K562 (cell line): ENCODE results near the gene NLGN4Y. TPM values are rescaled to one million over a fixed set of nuclear protein-coding genes. Genes with fewer than 3 reads are reported as not detected.

ENCODE experiments used
- ATAC-seq: fragments of 200-7000 bp; cut with Tn5 transposase; 3 replicates; pipeline ENCODE4 v1.9.1; 2020; ENCODE audit warnings: moderate library complexity
- BruUV-seq: library from RNA; stranded (reverse); fragments of 400-500 nt; replicated peaks from 2 replicates; lab custom pipeline; 2021; lab: Mats Ljungman, UMichigan
- CTCF ChIA-PET: fragments of 300-600 bp; formaldehyde crosslinking; extraction: SDS; loops from one replicate; lab custom pipeline; 2021; ENCODE audit warnings: low intra/inter-chr PET ratio; lab: Yijun Ruan, JAX
- POLR2A ChIA-PET: fragments of 300-600, 350-650 bp; sonication (Branson Sonifier 250); formaldehyde crosslinking; extraction: SDS; loops from one replicate; lab custom pipeline; 2021; ENCODE audit warnings: antibody characterized with exemption, inconsistent platforms; lab: Yijun Ruan, JAX
- DNase-seq, 4 experiments: peaks; one replicate each; pipeline versions ENCODE4 v3.0.0 to v3.0.0-alpha.2; 2011 to 2018; ENCODE audit warnings: low spot score in 3 of 4, mixed read lengths in 3 of 4; ENCODE audit errors: extremely low read depth in 1 of 4
- FAIRE-seq: peaks from 2 replicates; lab custom pipeline; 2011; peaks lifted over from hg19 to GRCh38; lab: Jason Lieb, UNC
- H2AFZ ChIP-seq: 2 replicates; pipeline ENCODE4 v1.6.0; 2011; ENCODE audit warnings: low read depth, low read length, control low read depth, inconsistent platforms
- H3K27ac ChIP-seq: fragments of 200-600 bp; 3 replicates; pipeline ENCODE4 v1.8.0; 2011; ENCODE audit warnings: low read depth, mild to moderate bottlenecking, control low read depth, inconsistent platforms, low read length, moderate library complexity, mixed read lengths; ENCODE audit errors: extremely low read depth
- H3K27me3 ChIP-seq, 2 experiments: fragments of 300-600 bp in 1 of 2; 2 replicates in 1 of 2; 3 replicates in 1 of 2; pipeline versions ENCODE4 v1.6.0 to v1.8.0; 2011; ENCODE audit warnings: inconsistent platforms in 2 of 2, low read length in 2 of 2, mild to moderate bottlenecking in 1 of 2, mixed read lengths in 1 of 2, moderate library complexity in 1 of 2; ENCODE audit not compliant: control insufficient read depth in 2 of 2, insufficient read depth in 2 of 2
- H3K36me3 ChIP-seq: fragments of 300-600 bp; 3 replicates; pipeline ENCODE4 v1.8.0; 2011; ENCODE audit warnings: mild to moderate bottlenecking, low read length, inconsistent platforms; ENCODE audit not compliant: control insufficient read depth, insufficient read depth
- H3K4me1 ChIP-seq, 2 experiments: fragments of 200-600 bp in 1 of 2; replicated peaks in 1 of 2; 2 replicates in 1 of 2; 3 replicates in 1 of 2; pipeline versions ENCODE4 v1.5.1 to v1.8.0; 2011; ENCODE audit warnings: inconsistent platforms in 2 of 2, low read length in 2 of 2, mild to moderate bottlenecking in 1 of 2, mixed read lengths in 1 of 2, moderate library complexity in 1 of 2; ENCODE audit not compliant: control insufficient read depth in 2 of 2, insufficient read depth in 2 of 2
- H3K4me2 ChIP-seq: 2 replicates; pipeline ENCODE4 v1.6.1; 2011; ENCODE audit warnings: low read length, control low read depth, inconsistent platforms, mixed read lengths; ENCODE audit not compliant: insufficient read depth
- H3K4me3 ChIP-seq: fragments of 200-600 bp; sonication (generic), shearing (Covaris generic); 2 replicates; pipeline ENCODE4 v1.5.1; 2016; ENCODE audit warnings: control low read depth, inconsistent platforms
- H3K79me2 ChIP-seq: fragments of 200-600 bp; 3 replicates; pipeline ENCODE4 v1.8.0; 2011; ENCODE audit warnings: low read length, inconsistent platforms; ENCODE audit not compliant: control insufficient read depth, insufficient read depth
- H3K9ac ChIP-seq, 2 experiments: 2 replicates each; pipeline versions ENCODE4 v1.6.0 to v1.6.1; 2011; ENCODE audit warnings: low read depth in 2 of 2, low read length in 2 of 2, control low read depth in 1 of 2, inconsistent platforms in 1 of 2, mild to moderate bottlenecking in 1 of 2, mixed read lengths in 1 of 2; ENCODE audit not compliant: insufficient read depth in 1 of 2
- H3K9me1 ChIP-seq: one replicate; pipeline ENCODE4 v1.6.0; 2011; ENCODE audit warnings: inconsistent platforms, mild to moderate bottlenecking, low read length, moderate library complexity; ENCODE audit not compliant: control insufficient read depth, insufficient read depth
- H3K9me3 ChIP-seq: replicated peaks from 2 replicates; pipeline ENCODE4 v1.5.1; 2011; ENCODE audit warnings: low read depth, low read length, inconsistent platforms; ENCODE audit not compliant: control insufficient read depth, insufficient read depth
- H4K20me1 ChIP-seq: replicated peaks from 2 replicates; pipeline ENCODE4 v1.6.1; 2011; ENCODE audit warnings: low read length, inconsistent platforms, mixed read lengths; ENCODE audit not compliant: control insufficient read depth, insufficient read depth
- CREBBP ChIP-seq: IDR thresholded peaks from one replicate; pipeline ENCODE4 v1.6.1; 2012; ENCODE audit warnings: low read depth, mild to moderate bottlenecking, control low read depth, inconsistent platforms, low read length
- CSDE1 ChIP-seq, 2 experiments: fragments of 450-650 bp; IDR thresholded peaks; 2 replicates each; pipeline ENCODE4 v1.6.1; 2016; ENCODE audit warnings: mild to moderate bottlenecking in 1 of 2
- HCFC1 ChIP-seq: IDR thresholded peaks from 2 replicates; pipeline ENCODE4 v1.6.1; 2012; ENCODE audit warnings: low read depth, low read length, improper control_type of control experiment
- MEIS2 ChIP-seq: fragments of 450-650 bp; IDR thresholded peaks from 2 replicates; pipeline ENCODE4 v1.6.1; 2014; ENCODE audit warnings: mild to moderate bottlenecking; ENCODE audit not compliant: partially characterized antibody
- POLR2G ChIP-seq: fragments of 200-400 bp; formaldehyde crosslinking; IDR thresholded peaks from 2 replicates; pipeline ENCODE4 v1.6.1; 2017; ENCODE audit warnings: low read depth, mild to moderate bottlenecking, antibody characterized with exemption, low read length, moderate library complexity
- RBFOX2 ChIP-seq: fragments of 200-400 bp; formaldehyde crosslinking; IDR thresholded peaks from 2 replicates; pipeline ENCODE4 v1.6.1; 2017; ENCODE audit warnings: low read depth, mild to moderate bottlenecking, low read length, moderate library complexity
- RBM34 ChIP-seq: fragments of 200-400 bp; formaldehyde crosslinking; IDR thresholded peaks from 2 replicates; pipeline ENCODE4 v1.6.1; 2018; ENCODE audit warnings: low read length, borderline replicate concordance; ENCODE audit not compliant: insufficient read depth
- RCOR1 ChIP-seq, 2 experiments: IDR thresholded peaks; 2 replicates each; pipeline ENCODE4 v1.6.1; 2012; ENCODE audit warnings: low read depth in 2 of 2, low read length in 2 of 2, borderline replicate concordance in 1 of 2, improper control_type of control experiment in 1 of 2
- SMARCB1 ChIP-seq: IDR thresholded peaks from 2 replicates; pipeline ENCODE4 v1.6.1; 2011; ENCODE audit warnings: improper control_type of control experiment, low read depth; ENCODE audit not compliant: insufficient read length
- STAT5A ChIP-seq: IDR thresholded peaks from 2 replicates; pipeline ENCODE4 v1.6.1; 2012; ENCODE audit warnings: low read length, inconsistent platforms, borderline replicate concordance
- TAF1 ChIP-seq: IDR thresholded peaks from 2 replicates; pipeline ENCODE4 v1.6.1; 2011; ENCODE audit warnings: mild to moderate bottlenecking, low read length, moderate library complexity; ENCODE audit not compliant: insufficient read depth, control insufficient read depth, severe bottlenecking; ENCODE audit errors: extremely low read depth
- WGBS: fragments of 100-300 bp; shearing (Covaris generic); methylation state at CpG from one replicate; pipeline ENCODE4 v1.1.6; 2016; ENCODE audit warnings: low coverage, mixed read lengths; ENCODE audit not compliant: insufficient coverage; ENCODE audit errors: missing lambda C conversion rate; 5-methylcytosine and 5-hydroxymethylcytosine counted together
- in situ Hi-C: fragments of 300-500 bp; cut with MboI; formaldehyde crosslinking; loops from 4 replicates; pipeline ENCODE4 v1.15.0; 2018; ENCODE audit warnings: inconsistent platforms, mixed read lengths
- intact Hi-C: fragments of 100-400 bp; cut with micrococcal nuclease; formaldehyde crosslinking; loops from 2 replicates; pipeline ENCODE4 v1.14.2; 2022
- polyA plus RNA-seq, 8 experiments: library from polyadenylated mRNA; depleted of rRNA in 4 of 8; stranded (reverse) in 5 of 8; unstranded in 3 of 8; fragments of >200 nt; fragmentation: Nextera tagmentation in 2 of 8; fragmentation: Illumina TruSeq in 1 of 8; extraction: Ambion mirVana in 2 of 8; extraction: Trizol in 1 of 8; gene quantifications; 2 replicates each; pipeline versions ENCODE4 v1.2.1 to v1.2.3, GENCODE V29; 2011 to 2014; ENCODE audit warnings: inconsistent platforms in 1 of 8, missing spikeins in 1 of 8
- total RNA-seq, 7 experiments: library from RNA; depleted of rRNA in 6 of 7; stranded (reverse); fragments of >200 nt in 6 of 7; fragmentation: Illumina TruSeq in 2 of 7; extraction: Trizol in 2 of 7; gene quantifications; 2 replicates each; pipeline versions ENCODE4 v1.2.1 to v1.2.3, GENCODE V29; 2011 to 2021; ENCODE audit warnings: low replicate concordance in 1 of 7
- TF ChIP-seq, protein P1 (sequence below), 3 experiments: fragments of 200-800 bp in 1 of 3; sonication (Bioruptor generic) in 1 of 3; sonication (generic) in 1 of 3; formaldehyde crosslinking in 1 of 3; IDR thresholded peaks; 2 replicates each; pipeline versions ENCODE4 v1.6.1 to v1.8.0; 2016 to 2022; ENCODE audit warnings: mild to moderate bottlenecking in 2 of 3, missing compliant biosample characterization in 2 of 3, missing genetic modification characterization in 2 of 3, missing genetic modification reagents in 1 of 3
- TF ChIP-seq, protein P2 (sequence below): fragments of 450-650 bp; IDR thresholded peaks from 2 replicates; pipeline ENCODE4 v1.7.1; 2018; ENCODE audit warnings: mild to moderate bottlenecking, low read depth; ENCODE audit not compliant: partially characterized antibody

NLGN4Y gene
- total and polyA plus RNA-seq, 9 of the 15 experiments (the other 6 are each of a cell fraction or from before 2014, with no cell fraction given) = not detected

DNA sequence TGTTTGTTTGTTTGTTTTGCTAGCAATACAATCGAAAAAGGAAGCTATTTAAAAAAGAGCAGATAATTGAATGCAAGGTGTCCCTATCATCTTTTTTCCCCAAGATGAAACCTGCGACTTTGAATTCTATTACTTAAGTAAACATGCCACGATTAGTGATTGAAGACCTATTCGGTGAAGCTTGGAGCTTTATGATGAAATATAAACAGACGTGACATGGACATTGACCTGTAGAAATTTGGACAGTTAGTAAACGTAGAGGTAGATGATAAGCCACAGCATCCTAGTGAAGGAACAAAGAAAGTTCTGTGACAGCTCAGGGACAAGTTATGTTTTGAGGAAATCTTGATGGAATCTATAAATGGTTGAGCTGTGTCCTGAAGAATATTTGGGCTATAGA, 103.9 kb downstream of the NLGN4Y start:
- no peak for FAIRE-seq
- Histone ChIP-seq H3K27ac (no peak overlapping the region), H2AFZ (no peak overlapping the region), H3K36me3 (no peaks in the 10 kb centered on the region)
- in situ Hi-C loops = no loop called here
- TF ChIP-seq POLR2G = no peak
- TF ChIP-seq HCFC1 = no peak
- no peak for TF ChIP-seq CSDE1 (IDR thresholded peaks at IDR 0.05)
- TF ChIP-seq, protein P1, sequence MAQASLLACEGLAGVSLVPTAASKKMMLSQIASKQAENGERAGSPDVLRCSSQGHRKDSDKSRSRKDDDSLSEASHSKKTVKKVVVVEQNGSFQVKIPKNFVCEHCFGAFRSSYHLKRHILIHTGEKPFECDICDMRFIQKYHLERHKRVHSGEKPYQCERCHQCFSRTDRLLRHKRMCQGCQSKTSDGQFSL (CRISPR knock-in tag; IDR thresholded peaks at IDR 0.05) = no peak
- TF ChIP-seq, protein P1 (tag; IDR thresholded peaks at IDR 0.05) = no peak
- TF ChIP-seq, all 486 proteins: peak for 0
- DNase-seq (no peak), ATAC-seq (no peak)
- intact Hi-C loops = no loop called here
- WGBS = no CpG with 5 or more reads among the region's 6 CpGs
- Histone ChIP-seq H3K27me3 (no peaks in the 10 kb centered on the region), H3K9me1 (no peaks in the 10 kb centered on the region), H3K9me3 (no peaks in the 10 kb centered on the region), H3K4me3 (no peak overlapping the region), H4K20me1 (no peaks in the 10 kb centered on the region), H3K4me1 (no peaks in the 10 kb centered on the region), H3K9ac (no peak overlapping the region), H3K4me2 (no peak overlapping the region), H3K79me2 (no peaks in the 10 kb centered on the region)
- ChIA-PET CTCF (no interaction called here), POLR2A (no interaction called here)
- BruUV-seq = no TSS peak

DNA sequence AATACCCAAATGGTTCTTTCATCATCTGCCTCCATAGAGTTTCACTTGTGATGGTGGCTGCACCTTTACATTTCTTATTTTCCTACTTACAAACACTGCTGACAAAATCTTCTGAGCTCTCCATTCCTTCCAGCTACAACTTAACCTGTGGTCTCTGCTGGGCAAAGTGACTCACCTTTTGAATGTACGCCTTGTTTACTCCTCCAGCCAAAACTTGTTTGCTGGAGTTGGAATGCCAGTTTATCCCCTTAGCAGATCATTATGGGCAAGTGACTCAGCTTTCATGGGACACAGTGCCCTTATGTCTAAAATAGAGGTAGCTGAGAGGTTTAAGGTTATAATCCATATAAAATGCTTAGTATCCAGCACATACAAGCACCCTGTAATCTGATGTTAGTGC, 107.3 kb downstream of the NLGN4Y start:
- BruUV-seq = no TSS peak
- in situ Hi-C loops = no loop called here
- no peaks in the 10 kb centered on the region for H3K4me1 ChIP-seq
- no peak overlapping the region for H2AFZ ChIP-seq
- intact Hi-C loops = no loop called here
- ATAC-seq (no peak), DNase-seq (no peak), FAIRE-seq (no peak)
- H3K9ac ChIP-seq = no peak overlapping the region
- no peaks in the 10 kb centered on the region for H3K9me3 ChIP-seq
- no peak overlapping the region for H3K27ac ChIP-seq
- CTCF ChIA-PET = no interaction called here
- H3K4me3 ChIP-seq = no peak overlapping the region
- no peak overlapping the region for H3K4me2 ChIP-seq
- POLR2A ChIA-PET = no interaction called here
- WGBS = no CpG with 5 or more reads among the region's 1 CpG
- no peaks in the 10 kb centered on the region for H3K9me1 ChIP-seq
- H3K36me3 ChIP-seq = no peaks in the 10 kb centered on the region
- H3K27me3 ChIP-seq = no peaks in the 10 kb centered on the region
- H3K79me2 ChIP-seq = no peaks in the 10 kb centered on the region
- no peaks in the 10 kb centered on the region for H4K20me1 ChIP-seq
- no peak for TF ChIP-seq SMARCB1
- no peak for TF ChIP-seq TAF1
- TF ChIP-seq MEIS2 = no peak
- TF ChIP-seq STAT5A = no peak
- TF ChIP-seq RBM34 = no peak
- TF ChIP-seq, protein P2, sequence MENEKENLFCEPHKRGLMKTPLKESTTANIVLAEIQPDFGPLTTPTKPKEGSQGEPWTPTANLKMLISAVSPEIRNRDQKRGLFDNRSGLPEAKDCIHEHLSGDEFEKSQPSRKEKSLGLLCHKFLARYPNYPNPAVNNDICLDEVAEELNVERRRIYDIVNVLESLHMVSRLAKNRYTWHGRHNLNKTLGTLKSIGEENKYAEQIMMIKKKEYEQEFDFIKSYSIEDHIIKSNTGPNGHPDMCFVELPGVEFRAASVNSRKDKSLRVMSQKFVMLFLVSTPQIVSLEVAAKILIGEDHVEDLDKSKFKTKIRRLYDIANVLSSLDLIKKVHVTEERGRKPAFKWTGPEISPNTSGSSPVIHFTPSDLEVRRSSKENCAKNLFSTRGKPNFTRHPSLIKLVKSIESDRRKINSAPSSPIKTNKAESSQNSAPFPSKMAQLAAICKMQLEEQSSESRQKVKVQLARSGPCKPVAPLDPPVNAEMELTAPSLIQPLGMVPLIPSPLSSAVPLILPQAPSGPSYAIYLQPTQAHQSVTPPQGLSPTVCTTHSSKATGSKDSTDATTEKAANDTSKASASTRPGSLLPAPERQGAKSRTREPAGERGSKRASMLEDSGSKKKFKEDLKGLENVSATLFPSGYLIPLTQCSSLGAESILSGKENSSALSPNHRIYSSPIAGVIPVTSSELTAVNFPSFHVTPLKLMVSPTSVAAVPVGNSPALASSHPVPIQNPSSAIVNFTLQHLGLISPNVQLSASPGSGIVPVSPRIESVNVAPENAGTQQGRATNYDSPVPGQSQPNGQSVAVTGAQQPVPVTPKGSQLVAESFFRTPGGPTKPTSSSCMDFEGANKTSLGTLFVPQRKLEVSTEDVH = no peak
- no peak for TF ChIP-seq RBFOX2
- TF ChIP-seq CREBBP = no peak
- TF ChIP-seq RCOR1 (IDR thresholded peaks at IDR 0.05; ENCODE audit: borderline replicate concordance in 1 of 2, low read depth in 2 of 2, low read length in 2 of 2) = no peak
